CD4-positive, alpha-beta T cell treated with Interleukin-12 subunit alpha and Interleukin-12 subunit beta, for 1 hour (primary cell): ENCODE measurements around the gene UPK2.
A peak's percentile ranks its signal among the peaks of the same experiment; 100 is the strongest.

Source experiments
- DNase-seq: peaks from one replicate; pipeline ENCODE4 v3.0.0-alpha.2; 2020

UPK2 gene

DNA sequence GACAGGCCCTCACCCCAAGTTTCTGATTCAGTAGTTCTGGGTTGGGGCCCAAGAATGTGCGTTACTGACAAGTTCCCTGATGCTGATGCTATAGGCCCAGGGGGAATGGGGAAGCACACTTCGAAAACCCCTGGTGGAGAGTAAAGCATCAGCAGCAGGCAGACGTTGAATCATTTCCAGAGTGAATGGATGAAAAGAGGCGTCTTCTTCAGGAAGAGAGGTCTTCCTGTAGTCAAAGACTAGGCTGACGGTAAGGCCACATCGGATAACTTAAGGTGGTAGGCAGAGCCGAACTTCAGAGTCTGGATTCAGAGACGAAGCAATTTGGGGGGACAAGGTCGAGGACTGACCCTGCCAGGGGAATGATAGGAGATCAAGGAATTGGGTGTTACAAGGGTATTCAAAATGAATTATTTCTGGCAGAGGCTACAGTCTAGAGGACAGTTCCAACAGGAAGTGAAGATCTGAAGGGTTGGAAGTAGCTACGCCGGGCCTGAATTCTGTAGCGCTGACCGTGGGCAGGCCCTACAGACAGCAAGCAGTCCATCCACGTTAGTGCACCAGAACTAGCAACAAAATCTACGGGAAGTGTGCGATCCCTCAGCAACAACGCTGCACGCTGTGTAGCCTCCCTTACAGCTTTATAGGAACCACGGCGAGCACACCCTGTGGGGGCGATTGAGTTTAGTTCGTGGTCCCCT, 41.0 kb downstream of the UPK2 start:
- peak; percentile 50 for DNase-seq

DNA sequence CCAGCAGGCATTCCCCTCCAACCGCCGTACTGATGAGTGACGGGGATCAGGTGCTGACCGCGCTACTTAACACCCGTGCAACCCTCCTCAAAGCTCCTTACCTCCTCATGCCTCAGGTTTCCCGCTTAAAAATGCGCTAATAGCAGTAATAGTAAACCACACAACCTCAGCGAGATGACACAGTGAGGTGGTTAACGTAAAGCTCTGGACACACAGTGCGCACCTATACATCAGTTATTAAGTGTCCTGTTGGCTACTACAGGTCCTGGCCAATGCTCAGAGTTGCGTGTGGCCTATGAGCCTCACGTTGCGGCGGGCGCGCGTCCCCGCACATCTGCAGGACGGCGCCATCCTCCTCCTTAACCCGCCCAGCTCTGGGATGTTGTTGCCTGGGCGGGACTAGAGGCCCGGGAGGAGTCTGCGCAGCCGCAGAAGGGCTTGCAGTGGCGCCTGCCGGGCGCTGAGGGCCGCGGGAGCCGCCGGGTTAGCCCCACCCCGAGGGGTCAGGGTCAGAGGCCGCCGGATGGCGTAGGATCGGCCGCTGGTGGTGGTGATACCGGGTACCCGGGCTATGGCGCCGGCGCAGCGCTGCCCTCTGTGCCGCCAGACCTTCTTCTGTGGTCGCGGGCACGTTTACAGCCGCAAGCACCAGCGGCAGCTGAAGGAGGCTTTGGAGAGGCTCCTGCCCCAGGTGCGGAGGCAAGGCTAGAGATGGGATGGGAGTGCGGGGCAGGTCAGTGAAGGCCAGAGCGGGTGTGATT, 41.7 kb downstream of the UPK2 start, which contains the start of gene CENATAC:
Gene CENATAC (plus strand): TSS at position 512 of the 761 bp plus-strand sequence. CDS start 60 bp downstream, at position 572.
- peak; percentile 96 for DNase-seq

DNA sequence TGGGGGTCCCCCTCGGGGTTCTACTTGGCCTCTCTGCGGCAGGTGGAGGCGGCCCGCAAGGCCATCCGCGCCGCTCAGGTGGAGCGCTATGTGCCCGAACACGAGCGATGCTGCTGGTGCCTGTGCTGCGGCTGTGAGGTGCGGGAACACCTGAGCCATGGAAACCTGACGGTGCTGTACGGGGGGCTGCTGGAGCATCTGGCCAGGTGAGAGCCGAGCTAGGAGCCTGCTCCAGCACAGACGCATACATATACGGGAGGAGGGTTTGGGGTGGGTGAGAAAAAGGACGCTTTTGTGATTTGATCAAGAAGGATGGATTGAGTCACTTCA, 42.3 kb downstream of the UPK2 start:
- no peak for DNase-seq

DNA sequence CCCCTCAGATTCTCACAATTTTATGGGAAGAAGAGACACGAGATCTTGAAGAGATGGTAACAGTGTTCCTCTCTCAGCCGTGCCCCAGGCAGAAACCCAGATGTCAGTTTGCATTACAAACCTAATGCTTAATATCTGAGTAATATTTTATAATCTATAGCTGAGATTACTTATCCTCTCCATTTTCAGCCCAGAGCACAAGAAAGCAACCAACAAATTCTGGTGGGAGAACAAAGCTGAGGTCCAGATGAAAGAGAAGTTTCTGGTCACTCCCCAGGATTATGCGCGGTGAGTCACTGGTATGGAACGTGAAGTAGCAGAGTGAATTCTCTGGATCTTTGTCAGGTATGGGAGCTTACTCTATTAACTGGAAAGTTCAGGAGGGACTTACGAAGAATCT, 42.7 kb downstream of the UPK2 start:
- no peak for DNase-seq

DNA sequence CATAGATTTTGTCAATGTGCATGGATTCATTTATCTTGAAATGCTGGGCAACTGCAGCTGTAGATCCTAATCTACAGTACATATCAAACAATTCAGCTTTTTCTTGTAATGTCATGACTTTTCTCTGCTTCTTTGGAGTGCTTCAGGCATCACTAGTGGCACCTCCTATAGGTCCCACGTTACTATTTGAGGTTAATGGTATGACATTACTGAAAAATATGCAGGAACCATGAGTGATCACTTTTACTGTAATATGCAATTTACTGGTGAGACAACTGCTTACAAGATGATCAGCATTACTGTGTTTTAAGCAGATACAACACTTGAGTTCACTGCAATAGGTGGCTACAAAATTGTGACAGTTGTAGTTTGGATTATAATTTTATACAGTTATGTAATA, 44.8 kb downstream of the UPK2 start:
- no peak for DNase-seq

DNA sequence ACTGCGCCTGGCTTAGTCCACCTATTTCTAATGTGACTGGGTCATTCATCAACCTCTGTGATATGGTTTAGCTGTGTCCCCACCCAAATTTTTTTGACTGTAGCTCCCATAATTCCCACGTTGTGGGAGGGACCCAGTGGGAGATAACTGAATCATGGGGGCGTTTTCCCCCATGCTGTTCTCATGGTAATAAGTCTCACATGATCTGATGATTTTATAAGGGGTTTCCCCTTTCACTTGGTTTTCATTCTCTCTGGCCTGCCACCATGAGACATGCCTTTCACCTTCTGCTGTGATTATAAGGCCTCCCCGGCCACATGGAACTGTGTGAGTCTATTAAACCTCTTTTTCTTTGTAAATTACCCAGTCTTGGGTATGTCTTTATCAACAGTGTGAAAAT, 50.6 kb downstream of the UPK2 start:
- no peak for DNase-seq
